HUES6 (cell line): ENCODE data around the gene SLFN12L.
"Not testable (repeated sequence)": the region's sequence is repeated elsewhere in the genome, so short reads cannot be mapped to it uniquely, and the experiment has no call there.

Experiments
- H3K27ac ChIP-seq: 2 replicates; pipeline ENCODE4 v1.7.0; 2013; ENCODE audit warnings: low read depth, mild to moderate bottlenecking, low read length, inconsistent platforms
- H3K27me3 ChIP-seq: 2 replicates; pipeline ENCODE4 v1.6.1; 2013; ENCODE audit warnings: low read length; ENCODE audit not compliant: control insufficient read depth, insufficient read depth
- H3K36me3 ChIP-seq: 2 replicates; pipeline ENCODE4 v1.6.1; 2013; ENCODE audit warnings: low read length; ENCODE audit not compliant: control insufficient read depth, insufficient read depth
- H3K4me1 ChIP-seq: 2 replicates; pipeline ENCODE4 v1.6.1; 2013; ENCODE audit warnings: low read length; ENCODE audit not compliant: control insufficient read depth, insufficient read depth
- H3K4me3 ChIP-seq: 2 replicates; pipeline ENCODE4 v1.5.1; 2013; ENCODE audit warnings: low read depth, low read length
- H3K9ac ChIP-seq: one replicate; pipeline ENCODE4 v1.6.1; 2013; ENCODE audit warnings: mild to moderate bottlenecking, low read length
- H3K9me3 ChIP-seq: 2 replicates; pipeline ENCODE4 v1.6.1; 2013; ENCODE audit warnings: low read depth, low read length; ENCODE audit not compliant: control insufficient read depth, insufficient read depth

Gene SLFN12L

DNA sequence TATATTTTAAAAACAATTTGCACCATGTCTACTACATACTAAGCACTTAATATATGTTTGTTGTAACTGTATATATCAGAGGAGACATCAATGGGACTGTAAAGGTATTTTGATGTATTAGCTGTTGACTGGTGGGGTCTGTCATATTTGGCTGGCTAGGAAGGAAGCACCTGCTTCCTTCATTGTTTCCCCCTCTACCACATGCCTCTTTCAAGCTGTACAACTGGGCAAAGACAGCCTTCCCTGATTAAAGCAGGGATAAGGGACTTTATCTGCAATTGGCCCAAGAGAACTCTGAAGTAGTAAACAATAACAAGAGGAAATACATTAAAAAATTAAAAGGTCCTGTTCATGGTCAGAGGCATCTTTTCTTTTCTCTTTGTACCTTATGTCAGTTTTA lies 5.5 kb upstream of the SLFN12L start:
- Histone ChIP-seq H3K9ac (no peak overlapping the region), H3K9me3 (no peaks in the 10 kb centered on the region), H3K4me3 (no peak overlapping the region), H3K27me3 (peaks cover 7% of the 10 kb centered on the region; the same call in 1 of the 2 replicates), H3K27ac (no peak overlapping the region), H3K36me3 (no peaks in the 10 kb centered on the region), H3K4me1 (no peaks in the 10 kb centered on the region)

DNA sequence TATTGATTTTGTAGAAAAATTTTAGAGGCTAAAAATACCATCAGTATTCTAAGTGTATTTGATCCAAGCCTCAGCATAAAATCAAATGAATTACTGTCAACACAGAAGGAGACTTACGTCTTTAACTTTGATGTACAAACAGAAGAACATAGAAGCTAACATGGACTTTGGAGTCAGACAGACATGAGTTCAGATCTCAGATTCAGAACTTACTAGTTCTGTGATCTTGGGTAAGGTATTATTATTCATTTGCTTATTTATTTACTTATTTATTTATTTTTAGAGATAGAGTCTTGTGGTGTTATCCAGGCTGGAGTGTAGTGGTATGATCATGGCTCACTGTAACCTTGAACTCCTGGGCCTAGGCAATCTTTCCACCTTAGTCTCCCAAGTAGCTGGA lies 4.0 kb upstream of the SLFN12L start:
- Histone ChIP-seq H3K36me3 (no peaks in the 10 kb centered on the region), H3K27ac (no peak overlapping the region), H3K4me3 (no peak overlapping the region), H3K27me3 (no peaks in the 10 kb centered on the region; the same call in 1 of the 2 replicates), H3K4me1 (no peaks in the 10 kb centered on the region), H3K9me3 (no peaks in the 10 kb centered on the region), H3K9ac (no peak overlapping the region)

DNA sequence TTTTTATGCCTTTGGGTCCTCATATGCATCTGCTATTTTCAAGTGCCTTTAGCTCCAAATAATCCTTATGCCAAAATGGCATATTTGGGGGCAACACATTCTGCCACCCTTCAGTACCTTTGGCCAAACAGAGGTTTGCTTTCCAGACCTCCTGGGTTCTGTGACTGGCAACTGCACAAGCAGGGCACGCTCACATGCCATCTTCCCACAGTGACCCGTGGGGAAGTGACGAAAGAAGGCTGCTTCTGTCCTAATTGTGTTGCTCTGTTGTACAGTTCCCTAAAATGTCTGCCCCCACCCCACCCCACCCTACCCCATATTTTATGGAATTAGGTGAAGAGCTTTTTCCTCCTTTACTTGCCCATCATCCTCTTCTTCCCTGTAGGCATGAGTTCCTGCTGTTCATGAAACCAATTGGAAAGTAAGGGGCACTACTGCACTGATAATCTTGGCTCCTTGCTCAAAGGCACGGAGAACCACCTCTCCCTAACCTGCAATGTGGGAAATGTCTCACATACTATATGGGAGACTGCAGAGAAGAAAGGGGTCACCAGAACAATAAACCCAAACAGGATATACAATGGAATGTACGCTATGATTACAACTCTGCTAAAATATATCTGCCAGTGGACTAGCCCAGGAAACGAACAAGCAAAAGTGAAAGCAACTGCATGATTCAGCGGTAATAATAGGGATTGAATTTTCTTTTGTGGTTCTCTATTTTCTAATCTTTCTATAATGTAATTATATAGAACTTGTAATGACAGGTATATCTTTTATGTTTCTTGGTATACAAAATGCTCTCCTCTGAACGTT lies 3.3 kb upstream of the SLFN12L start:
- Histone ChIP-seq H3K4me3 (no peak overlapping the region), H3K9ac (no peak overlapping the region)

DNA sequence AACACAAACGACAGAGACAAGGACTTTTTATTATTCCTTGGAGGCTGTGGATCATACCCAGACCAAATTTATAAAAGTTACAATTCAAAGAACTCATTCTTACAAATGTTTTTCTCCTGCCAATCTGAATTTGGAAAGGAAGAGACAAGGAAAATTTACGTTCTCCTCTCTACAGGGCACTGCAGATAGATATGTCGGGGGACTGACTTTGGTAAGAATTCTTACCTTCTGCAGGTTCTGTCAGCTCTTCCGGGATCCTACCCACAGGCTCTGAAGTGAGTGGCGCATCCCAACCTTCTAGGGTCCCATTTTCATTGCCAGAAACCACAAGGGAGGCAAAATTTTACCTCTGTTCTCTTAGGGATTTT lies 2.2 kb upstream of the SLFN12L start:
- no peak overlapping the region for H3K27ac ChIP-seq

More for the DNA sequence above, 3.3 kb upstream of the SLFN12L start:
- Histone ChIP-seq H3K36me3 (no peaks in the 10 kb centered on the region), H3K9me3 (no peaks in the 10 kb centered on the region), H3K27ac (no peak overlapping the region), H3K4me1 (no peaks in the 10 kb centered on the region), H3K27me3 (no peaks in the 10 kb centered on the region; the same call in 1 of the 2 replicates)

DNA sequence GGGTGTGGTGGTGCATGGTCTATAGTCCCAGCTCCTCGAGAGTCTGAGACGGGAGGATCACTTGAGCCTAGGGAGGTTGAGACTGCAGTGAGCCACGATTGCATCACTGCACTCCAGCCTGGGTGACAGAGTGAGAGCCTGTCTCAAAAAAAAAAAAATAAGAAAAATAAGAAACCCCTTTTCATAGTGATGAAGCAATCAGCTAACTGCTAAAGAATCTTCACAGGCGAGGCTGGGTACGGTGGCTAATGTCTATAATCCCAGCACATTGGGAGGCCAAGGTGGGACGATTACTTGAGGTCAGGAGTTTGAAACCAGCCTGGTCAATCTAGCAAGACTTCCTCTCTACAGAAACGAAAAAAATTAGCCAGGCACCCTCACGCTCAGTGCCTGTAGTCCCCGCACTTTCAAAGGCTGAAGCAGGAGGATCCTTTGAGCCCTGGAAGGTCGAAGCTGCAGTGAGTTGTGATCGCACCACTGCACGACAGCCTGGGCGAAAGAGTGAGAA lies 760 bp downstream of the SLFN12L start:
- H3K9me3 ChIP-seq: no peaks in the 10 kb centered on the region
- H3K4me1 ChIP-seq: no peaks in the 10 kb centered on the region
- no peaks in the 10 kb centered on the region for H3K27me3 ChIP-seq
- no peaks in the 10 kb centered on the region for H3K36me3 ChIP-seq
- no peak overlapping the region for H3K9ac ChIP-seq
- no peak overlapping the region for H3K27ac ChIP-seq
- no peak overlapping the region for H3K4me3 ChIP-seq

More for the DNA sequence above, 2.2 kb upstream of the SLFN12L start:
- Histone ChIP-seq H3K9me3 (no peaks in the 10 kb centered on the region), H3K27me3 (no peaks in the 10 kb centered on the region), H3K36me3 (no peaks in the 10 kb centered on the region), H3K4me1 (no peaks in the 10 kb centered on the region), H3K4me3 (no peak overlapping the region), H3K9ac (no peak overlapping the region)

DNA sequence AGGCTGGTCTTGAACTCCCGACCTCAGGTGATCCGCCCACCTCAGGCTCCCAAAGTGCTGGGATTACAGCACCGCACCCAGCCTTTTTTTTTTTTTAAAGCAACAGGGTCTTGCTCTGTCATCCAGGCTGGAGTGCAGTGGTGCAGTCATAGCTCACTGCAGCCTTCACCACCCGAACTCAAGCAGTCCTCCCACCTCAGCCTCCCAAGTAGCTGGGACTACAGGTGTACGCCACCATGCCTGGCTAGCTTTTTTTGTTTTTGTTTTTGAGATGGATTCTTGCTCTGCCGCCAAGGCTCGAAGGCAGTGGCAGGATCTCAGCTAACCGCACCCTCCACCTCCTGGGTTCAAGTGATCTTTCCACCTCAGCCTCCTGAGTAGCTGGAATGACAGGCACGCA lies 2.1 kb downstream of the SLFN12L start:
- H3K9me3 ChIP-seq, H3K9ac ChIP-seq, H3K4me3 ChIP-seq, H3K27me3 ChIP-seq, H3K4me1 ChIP-seq, H3K27ac ChIP-seq, H3K36me3 ChIP-seq: not testable (repeated sequence)

DNA sequence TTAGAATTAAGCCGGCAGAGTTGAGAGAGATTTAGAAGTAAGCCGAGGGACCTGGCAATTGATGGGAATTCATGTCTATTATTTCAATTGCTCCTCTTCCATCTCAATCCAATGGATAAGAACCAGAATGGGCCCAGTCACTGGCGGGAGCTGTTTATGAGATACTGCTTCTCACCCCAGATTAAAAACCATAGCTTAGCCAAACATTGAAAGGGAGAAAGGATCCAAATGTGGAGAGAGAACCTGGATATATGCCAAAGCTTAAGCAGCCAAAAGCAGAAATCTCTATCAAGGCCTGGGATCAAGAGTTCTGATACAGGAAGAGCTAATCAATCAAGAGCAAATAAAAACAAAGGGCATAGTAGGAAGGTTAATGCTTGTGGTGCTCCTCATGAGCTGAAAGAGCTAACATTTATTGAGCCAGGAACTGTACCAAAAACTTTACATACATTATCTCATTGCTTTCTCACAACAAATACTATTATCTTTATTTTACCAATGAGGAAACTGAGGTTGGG lies 2.8 kb downstream of the SLFN12L start:
- H3K9me3 ChIP-seq: no peaks in the 10 kb centered on the region
- no peaks in the 10 kb centered on the region for H3K4me1 ChIP-seq
- no peaks in the 10 kb centered on the region for H3K36me3 ChIP-seq
- H3K27ac ChIP-seq: no peak overlapping the region
- no peak overlapping the region for H3K9ac ChIP-seq
- H3K27me3 ChIP-seq: no peaks in the 10 kb centered on the region
- no peak overlapping the region for H3K4me3 ChIP-seq

DNA sequence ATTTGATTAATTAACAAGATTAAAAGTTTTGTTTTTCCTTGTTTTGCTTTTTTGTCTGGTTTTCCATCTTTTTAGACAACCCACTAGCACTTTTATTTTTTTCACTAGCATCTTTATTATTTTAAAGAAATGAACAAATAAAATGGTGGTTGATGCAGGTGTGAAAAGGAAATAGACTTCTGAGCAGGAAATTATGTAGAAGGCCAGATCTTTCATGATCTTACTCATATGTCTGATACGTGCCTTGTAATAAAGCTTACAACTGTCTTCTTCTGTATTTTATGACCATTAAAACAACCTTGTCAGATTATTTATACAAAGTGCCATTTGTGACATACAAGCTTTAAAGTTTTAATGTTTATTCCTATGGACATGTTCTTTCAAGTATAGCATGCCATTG lies 6.3 kb downstream of the SLFN12L start:
- no peak overlapping the region for H3K9ac ChIP-seq
- no peaks in the 10 kb centered on the region for H3K4me1 ChIP-seq
- H3K4me3 ChIP-seq: no peak overlapping the region
- no peaks in the 10 kb centered on the region for H3K9me3 ChIP-seq
- H3K36me3 ChIP-seq: no peaks in the 10 kb centered on the region
- H3K27ac ChIP-seq: no peak overlapping the region
- H3K27me3 ChIP-seq: no peaks in the 10 kb centered on the region

DNA sequence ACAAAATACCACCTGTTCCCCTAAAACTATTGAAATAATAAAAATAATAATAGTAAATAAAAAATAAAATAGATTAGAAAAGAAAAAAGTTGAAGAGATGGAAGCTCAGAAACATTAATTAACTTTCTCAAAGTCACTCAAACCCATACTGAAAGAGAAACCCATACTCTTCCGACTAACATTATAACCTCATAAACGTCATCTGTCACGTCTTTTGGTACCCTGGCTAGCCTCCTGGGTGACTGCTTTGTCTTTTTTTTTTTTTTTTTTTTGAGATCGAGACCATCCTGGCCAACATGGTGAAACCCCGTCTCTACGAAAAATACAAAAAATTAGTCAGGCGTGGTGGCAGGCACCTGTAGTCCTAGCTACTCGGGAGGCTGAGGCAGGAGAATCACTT lies 7.6 kb downstream of the SLFN12L start:
- Histone ChIP-seq H3K9me3 (no peaks in the 10 kb centered on the region), H3K4me1 (no peaks in the 10 kb centered on the region), H3K9ac (no peak overlapping the region), H3K27ac (no peak overlapping the region), H3K27me3 (no peaks in the 10 kb centered on the region), H3K36me3 (no peaks in the 10 kb centered on the region), H3K4me3 (no peak overlapping the region)

DNA sequence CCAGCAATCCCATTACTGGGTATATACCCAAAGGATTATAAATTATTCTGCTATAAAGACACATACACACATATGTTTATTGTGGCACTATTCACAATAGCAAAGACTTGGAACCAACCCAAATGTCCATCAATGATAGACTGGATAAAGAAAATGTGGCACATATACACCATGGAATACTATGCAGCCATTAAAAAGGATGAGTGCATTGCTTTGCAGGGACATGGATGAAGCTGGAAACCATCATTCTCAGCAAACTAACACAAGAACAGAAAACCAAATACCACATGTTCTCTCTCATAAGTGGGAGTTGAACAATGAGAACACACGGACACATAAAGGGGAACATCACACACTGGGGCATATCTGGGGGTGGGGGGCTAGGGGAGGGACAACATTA lies 8.2 kb downstream of the SLFN12L start:
- not testable (repeated sequence) for H3K4me1 ChIP-seq, H3K9ac ChIP-seq, H3K9me3 ChIP-seq, H3K36me3 ChIP-seq, H3K27ac ChIP-seq, H3K27me3 ChIP-seq, H3K4me3 ChIP-seq

DNA sequence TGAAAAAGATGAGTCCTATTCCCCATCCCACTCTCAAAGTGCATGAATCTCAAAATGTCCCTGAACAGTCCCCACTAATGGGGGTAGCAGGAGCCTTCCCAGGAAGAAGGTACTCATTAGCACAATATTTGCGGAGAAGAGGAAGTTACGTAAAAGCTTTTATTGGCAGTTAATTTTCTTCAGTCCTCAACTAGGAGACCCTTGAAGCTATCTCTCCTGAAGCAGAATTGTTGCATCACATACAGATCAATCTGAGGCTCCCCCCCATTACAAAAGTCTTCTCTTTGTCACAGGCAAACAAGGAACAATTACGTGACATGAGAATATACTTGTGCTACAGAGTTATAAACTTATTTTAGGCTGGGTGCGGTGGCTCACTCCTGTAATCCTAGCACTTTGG lies 14.2 kb downstream of the SLFN12L start:
- no peaks in the 10 kb centered on the region for H3K27me3 ChIP-seq
- H3K36me3 ChIP-seq: no peaks in the 10 kb centered on the region
- no peaks in the 10 kb centered on the region for H3K4me1 ChIP-seq
- H3K9me3 ChIP-seq: no peaks in the 10 kb centered on the region
- no peak overlapping the region for H3K4me3 ChIP-seq
- no peak overlapping the region for H3K9ac ChIP-seq
- no peak overlapping the region for H3K27ac ChIP-seq
